ENCODE data around the gene ZC3H18.

Gene ZC3H18

GRCh38 chr16:88541831-88542616, 28.2 kb upstream of the ZC3H18 start:
- TF ChIP-seq ZFX (IDR thresholded peaks at IDR 0.05; ENCODE audit: borderline replicate concordance), result no peak
- TF ChIP-seq, protein P1, sequence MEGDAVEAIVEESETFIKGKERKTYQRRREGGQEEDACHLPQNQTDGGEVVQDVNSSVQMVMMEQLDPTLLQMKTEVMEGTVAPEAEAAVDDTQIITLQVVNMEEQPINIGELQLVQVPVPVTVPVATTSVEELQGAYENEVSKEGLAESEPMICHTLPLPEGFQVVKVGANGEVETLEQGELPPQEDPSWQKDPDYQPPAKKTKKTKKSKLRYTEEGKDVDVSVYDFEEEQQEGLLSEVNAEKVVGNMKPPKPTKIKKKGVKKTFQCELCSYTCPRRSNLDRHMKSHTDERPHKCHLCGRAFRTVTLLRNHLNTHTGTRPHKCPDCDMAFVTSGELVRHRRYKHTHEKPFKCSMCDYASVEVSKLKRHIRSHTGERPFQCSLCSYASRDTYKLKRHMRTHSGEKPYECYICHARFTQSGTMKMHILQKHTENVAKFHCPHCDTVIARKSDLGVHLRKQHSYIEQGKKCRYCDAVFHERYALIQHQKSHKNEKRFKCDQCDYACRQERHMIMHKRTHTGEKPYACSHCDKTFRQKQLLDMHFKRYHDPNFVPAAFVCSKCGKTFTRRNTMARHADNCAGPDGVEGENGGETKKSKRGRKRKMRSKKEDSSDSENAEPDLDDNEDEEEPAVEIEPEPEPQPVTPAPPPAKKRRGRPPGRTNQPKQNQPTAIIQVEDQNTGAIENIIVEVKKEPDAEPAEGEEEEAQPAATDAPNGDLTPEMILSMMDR (IDR thresholded peaks at IDR 0.05), result no peak
- H3K27ac ChIP-seq, result no peak overlapping the region

- no peak for TF ChIP-seq ZFX (IDR thresholded peaks at IDR 0.05; ENCODE audit: borderline replicate concordance)
- TF ChIP-seq, protein P1 (IDR thresholded peaks at IDR 0.05), result no peak
- H3K27ac ChIP-seq, result no peak overlapping the region
Measured at GRCh38 chr16:88543230-88543813, 26.9 kb upstream of the ZC3H18 start.

- no peak for TF ChIP-seq ZFX (IDR thresholded peaks at IDR 0.05; ENCODE audit: borderline replicate concordance)
- TF ChIP-seq, protein P1 (IDR thresholded peaks at IDR 0.05), result no peak
- no peak overlapping the region for H3K27ac ChIP-seq
Measured at GRCh38 chr16:88545781-88546180, 24.4 kb upstream of the ZC3H18 start.

GRCh38 chr16:88548131-88548874, 21.9 kb upstream of the ZC3H18 start:
- no peak for TF ChIP-seq ZFX (IDR thresholded peaks at IDR 0.05; ENCODE audit: borderline replicate concordance)
- TF ChIP-seq, protein P1 (IDR thresholded peaks at IDR 0.05), result no peak
- H3K27ac ChIP-seq, result no peak overlapping the region

DNA sequence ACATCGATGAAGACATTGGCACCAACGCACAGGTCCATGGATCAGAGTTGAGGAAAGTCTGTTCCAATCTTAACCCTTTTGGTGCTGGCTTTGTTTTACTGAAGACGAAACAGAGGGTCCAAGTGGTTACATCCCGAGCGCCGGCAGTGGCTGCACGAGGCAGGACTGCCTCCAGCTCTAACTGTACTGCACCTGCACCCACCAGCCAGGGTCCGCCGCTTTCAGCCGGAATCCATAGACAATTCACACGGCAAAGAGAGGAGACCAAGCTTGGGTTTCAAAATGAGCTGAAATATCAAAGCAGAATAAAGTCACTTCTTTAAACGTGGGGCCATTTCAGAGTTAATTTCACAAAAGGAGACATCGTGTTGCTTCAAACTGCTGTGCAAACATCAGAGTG, 21.2 kb upstream of the ZC3H18 start:
- H3K27ac ChIP-seq, result no peak overlapping the region
- TF ChIP-seq, protein P1 (IDR thresholded peaks at IDR 0.05), result no peak
- TF ChIP-seq ZFX (IDR thresholded peaks at IDR 0.05; ENCODE audit: borderline replicate concordance), result no peak

DNA sequence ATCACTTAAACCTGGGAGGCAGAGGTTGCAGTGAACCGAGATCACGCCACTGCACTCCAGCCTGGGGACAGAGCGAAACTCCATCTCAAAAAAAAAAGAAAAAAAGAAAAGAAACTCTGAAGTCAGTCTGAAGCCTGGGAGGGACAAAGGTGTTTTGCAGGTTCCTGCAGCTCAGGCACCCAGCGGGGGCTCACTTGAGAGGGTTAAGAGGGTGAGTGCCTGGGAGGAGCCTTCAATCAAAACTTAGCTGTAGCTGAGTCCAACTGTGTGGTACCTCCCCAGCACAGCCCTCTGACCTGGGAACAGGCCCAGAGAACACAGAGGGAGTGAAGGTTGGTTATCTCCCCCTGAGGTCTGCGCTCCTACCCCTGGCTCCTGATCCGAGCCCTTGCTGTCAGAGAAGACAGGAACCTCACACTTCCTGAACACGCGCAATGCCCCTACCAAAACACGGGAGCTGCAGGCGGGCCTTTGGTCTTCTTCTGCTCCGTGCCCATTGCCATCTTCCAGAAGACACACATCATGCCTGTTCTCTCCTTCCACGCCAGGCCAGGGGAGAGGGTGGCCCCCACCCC, 20.4 kb upstream of the ZC3H18 start:
- no peak overlapping the region for H3K27ac ChIP-seq

More for the DNA sequence above, 20.4 kb upstream of the ZC3H18 start:
- TF ChIP-seq, protein P1 (IDR thresholded peaks at IDR 0.05), result no peak
- no peak for TF ChIP-seq ZFX (IDR thresholded peaks at IDR 0.05; ENCODE audit: borderline replicate concordance)
